Stimulated activated CD8-positive, alpha-beta memory T cell treated with anti-CD3 and anti-CD28 coated beads, Interleukin-12 subunit alpha, Interleukin-12 subunit beta, amount 100 ng/mL, for 24 hours (primary cell): ENCODE data around the gene PARP16.

Source experiments
- DNase-seq: peaks from one replicate; pipeline ENCODE4 v3.0.0-alpha.2; 2020; ENCODE audit errors: extremely low read depth

Gene PARP16, protein sequence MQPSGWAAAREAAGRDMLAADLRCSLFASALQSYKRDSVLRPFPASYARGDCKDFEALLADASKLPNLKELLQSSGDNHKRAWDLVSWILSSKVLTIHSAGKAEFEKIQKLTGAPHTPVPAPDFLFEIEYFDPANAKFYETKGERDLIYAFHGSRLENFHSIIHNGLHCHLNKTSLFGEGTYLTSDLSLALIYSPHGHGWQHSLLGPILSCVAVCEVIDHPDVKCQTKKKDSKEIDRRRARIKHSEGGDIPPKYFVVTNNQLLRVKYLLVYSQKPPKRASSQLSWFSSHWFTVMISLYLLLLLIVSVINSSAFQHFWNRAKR

DNA sequence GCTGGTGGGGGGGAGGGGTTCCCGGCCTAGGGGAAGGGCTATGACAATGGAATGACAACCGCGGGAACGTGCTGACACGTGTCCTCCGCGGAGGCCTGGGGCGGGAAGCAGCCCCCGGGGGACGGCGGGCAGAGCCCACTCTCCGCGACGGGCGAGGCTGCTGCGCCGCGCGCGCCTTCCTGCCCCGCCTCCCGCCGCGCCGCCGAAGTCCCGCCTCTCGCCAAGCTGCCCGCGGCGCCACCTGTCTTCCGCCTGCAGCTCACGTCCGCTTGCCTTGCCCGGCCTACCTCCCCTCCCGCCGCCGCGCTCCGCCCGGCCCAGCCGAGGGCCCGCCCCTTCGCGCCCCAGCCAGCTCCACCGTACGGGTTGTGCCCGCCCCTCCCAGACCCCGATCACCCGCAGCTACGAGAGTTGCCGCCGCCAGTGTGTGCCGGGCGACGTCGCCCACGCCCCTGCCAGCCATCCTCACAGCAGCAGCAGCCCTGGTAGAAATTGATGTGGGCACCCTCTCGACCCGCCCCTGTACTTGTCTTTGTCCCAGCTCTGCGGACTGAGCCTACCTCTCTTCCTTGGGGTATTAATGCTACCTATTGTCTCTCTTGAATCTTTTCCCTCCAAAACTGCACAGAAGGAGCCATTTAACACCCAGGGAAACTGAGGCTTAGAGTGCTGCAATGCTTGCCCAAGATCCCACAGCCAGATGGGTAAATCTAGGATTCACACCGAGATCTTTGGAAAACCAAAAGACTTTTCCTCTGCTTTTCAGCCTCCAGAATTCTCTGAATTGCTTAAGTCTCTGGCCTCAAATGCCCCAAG is at the start of gene PARP16:
Gene PARP16, minus strand, starts transcription at position 180 of the 816 bp plus-strand sequence. CDS start 457 bp downstream, outside the sequence.
- peak; percentile 87 for DNase-seq

DNA sequence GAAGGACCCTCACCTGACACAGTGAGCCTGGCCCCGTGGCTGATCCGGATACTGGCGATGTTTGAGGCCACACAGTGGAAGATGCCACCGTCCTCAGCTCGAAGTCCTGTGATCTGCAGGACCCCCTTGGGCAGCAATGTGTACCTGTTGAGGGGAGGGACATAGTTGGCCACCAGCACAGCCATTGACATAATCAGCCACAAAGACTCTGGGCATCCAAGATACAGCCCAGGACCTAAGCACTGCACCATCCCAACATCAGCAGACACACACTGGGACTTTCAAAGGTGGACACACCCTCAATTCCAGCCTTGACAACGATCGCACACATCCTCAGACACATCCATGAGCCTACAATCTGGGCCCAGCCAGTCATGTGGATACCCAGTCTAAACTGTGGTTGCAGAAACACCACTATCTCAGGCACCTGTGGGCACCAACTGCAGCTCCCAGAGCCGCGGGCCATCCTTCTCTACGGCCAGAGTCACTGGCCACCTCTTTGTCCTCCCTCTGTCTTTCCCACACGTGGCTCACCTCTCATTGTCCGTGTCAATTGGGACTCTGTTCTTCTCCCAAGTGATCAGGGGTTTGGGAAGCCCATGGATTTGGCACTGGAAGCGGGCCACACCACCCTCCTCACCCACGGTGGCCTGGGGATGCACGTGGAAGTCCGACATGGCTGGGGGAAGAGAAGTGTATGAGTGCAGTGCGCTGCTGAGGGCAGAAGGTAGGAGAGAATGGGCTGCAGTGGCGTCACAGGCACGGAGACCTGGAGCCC is 48.8 kb upstream of the PARP16 start:
- DNase-seq: no peak

DNA sequence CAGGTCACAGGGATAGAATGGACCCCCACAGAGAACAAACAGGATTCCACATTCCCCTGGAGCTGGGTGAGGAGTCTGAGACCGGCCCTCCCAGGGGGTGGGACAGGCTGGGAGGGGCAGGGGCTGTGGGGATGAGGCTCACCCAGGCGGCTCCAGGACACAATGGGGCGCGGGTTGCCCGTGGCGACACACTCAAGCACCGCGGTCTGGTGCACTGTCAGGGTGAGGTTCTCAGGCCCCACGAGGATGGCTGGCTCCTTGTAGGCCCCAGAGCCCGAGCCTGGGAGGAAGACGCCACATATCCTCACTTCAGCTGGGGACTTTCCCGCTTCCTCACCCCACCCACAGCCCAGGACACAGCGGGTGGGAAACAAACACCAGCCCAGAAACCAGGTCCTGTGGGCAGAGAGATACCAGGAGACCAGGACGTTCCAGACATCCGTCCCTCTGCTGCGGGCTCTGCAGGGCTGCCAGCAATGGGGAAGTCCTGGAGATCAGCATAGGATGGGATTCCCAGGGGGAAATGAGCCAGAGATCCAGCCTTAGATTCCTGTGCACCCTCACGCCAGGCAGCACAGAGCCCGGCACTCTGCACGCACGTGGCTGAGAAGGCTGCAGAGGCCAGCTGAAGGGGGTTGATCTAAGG is 48.0 kb upstream of the PARP16 start:
- DNase-seq: no peak

DNA sequence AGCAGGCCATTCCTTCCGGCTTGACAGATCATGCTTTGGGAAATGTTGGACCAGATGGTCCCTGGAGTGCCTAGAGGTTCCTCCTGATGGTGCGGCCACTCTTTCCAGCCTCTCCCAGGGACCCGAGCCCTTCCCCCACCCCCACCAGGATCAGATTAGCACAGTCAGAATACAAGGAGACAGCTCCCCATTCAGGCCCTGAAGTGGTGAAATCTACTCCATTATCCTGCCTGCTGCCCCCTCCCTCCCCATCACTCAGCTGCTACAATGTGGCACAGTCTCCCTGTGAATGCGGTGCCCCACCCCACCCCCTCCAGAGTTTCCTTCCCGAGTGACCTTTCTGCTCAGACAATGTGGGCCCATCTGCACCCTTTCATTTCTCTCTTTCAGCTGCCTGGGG is 47.2 kb upstream of the PARP16 start:
- DNase-seq: no peak

DNA sequence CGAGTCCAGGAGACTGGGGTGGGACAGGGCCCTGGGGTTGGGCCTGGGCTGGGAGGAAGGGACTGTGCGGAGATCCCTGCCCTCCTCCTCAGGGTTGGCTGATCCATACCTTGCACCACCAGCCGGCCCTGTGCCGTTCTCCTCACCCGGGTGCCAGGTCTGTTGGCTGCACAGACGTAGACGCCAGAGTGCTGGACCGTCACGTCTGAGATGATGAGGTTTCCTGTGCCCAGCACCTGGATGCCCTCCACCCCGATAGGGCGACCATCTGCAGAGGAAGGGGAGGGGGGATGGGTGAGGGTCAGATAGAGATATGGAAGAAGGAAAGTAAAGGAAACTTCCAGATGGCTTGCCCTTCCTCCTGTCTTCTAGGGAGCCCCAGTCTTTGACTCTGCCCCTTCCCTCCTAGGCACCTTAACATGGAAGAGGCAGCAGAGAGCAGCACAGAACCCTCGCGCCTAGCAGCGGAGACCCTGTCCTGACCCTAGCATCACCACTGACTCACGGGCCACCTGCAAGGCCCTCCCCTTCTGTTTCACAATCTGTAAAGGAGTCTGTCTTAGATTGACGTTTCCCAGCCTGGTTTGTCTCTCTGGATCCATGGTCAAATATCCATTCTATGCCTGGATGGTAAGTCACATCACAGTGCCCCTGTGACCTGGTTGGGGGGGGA is 46.6 kb upstream of the PARP16 start:
- DNase-seq: no peak

DNA sequence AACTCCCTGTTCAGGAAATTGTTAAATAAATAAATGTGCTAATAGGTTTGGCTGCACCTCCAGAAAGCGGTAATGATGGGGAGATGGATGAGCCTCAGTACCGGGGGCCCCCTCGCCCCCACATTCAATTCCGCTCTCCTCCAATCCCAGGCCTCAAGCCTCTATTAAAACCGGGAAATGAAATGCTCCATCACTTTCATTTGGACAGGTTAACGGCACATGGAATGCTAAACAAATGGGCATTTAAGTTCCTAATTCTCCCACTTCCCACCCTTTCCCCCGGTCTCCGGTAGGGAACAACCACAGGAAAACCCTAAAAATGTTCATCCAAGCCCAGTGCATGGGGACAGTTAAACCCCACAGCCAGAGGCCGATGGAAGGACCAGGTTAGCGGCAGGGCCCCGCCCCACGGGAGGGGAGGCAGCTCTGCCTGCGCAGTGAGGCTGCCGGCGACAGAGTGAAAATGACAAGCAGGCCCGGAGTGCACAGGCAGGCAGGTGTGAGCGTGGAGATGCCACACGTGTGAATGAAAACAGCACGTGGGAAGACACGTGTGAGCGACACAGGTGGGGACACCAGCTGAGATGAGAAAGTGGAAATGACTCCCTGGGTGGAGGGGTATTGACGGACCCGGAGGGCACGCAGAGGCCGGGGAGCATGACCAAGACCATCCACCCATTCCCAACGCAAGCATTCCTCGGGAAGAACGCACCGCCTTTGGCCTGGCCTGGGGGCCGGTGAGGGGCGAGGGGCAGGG is 45.9 kb upstream of the PARP16 start:
- DNase-seq: no peak

DNA sequence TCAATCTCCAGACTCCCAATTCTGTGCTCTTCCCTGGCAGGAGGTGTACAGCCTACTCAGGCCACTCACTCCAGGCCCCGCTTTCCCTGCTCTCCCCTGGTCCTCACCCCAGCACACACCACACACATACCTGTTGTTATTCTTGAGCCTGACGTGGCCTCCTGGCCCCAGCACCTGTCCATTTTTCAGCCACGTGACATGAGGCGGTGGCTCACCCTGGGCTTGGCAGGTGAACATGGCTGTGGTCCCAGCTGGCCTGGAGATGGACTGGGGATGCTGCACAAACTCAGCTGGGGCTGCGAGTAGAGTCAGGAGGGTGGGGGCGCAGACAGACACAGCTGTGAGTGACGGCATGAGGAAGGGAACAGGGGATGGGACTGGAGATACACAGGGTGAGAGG is 45.1 kb upstream of the PARP16 start:
- no peak for DNase-seq

DNA sequence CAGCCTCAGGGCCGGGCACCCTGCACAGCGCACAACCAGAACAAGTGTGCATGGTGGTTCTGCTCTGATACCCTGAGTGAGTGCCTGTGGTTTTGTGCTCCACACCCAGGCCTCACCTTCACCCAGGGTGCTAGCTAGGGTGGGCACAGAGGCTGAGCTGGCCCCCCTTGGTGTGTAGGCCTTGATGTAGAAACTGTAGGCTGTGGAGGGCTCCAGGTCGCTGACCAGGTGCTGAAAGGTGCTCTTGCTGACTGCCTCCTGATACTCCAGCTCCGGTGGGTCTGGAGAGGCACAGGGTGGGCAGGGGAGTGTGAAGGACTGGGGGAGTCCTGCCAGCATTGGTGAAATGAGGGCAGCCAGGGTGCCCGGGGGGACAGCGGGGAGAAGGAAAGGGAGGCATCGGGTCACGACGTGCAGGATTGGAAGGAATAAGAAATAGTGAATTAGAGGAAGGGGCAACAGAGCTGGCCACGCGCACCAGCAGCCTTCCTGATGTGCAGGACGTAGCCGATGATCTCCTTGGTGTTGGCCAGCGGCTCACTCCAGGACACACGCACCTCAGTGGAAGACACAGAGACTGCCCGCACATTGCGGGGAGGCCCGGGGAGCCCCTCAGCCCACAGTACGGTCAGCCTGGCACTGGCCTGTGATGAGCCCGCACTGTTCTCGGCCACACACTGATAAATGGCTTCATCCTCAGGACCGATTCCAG is 44.4 kb upstream of the PARP16 start:
- DNase-seq: no peak

DNA sequence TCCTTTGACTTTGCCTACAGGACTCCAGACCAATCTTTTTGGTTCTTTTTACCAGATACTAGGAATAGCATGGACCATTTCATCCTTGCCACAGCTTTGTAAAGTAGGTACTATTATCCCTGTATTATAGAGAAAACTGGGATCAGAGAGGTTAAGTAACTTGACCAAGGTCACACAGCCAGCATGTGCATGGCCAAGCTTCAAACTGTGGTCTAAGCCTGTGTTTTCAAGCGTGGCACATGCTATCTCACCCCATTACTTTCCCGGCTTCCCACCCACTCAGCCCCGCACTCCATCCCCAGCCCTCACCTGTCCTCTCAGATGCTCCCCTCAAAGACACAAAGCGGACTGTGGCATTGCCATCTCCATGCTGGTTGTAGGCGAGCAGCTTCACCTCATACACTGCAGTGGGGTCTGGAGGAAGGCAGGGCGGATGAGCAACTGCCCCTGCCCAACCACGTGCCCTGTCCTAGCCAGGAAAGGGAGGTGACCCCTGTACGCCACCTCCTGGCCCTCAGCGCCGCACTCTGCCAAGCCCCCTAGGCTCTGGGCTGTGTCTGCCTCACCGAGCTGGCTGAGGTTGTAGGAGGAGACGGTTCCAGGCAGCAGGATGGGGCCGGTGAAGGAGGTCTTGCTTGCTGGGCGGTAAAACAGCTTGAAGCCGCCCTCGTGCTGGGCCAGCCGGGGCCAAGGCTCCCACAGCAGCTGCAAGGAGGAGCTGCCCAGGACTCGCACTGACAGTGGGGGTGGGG is 43.5 kb upstream of the PARP16 start:
- DNase-seq: no peak

DNA sequence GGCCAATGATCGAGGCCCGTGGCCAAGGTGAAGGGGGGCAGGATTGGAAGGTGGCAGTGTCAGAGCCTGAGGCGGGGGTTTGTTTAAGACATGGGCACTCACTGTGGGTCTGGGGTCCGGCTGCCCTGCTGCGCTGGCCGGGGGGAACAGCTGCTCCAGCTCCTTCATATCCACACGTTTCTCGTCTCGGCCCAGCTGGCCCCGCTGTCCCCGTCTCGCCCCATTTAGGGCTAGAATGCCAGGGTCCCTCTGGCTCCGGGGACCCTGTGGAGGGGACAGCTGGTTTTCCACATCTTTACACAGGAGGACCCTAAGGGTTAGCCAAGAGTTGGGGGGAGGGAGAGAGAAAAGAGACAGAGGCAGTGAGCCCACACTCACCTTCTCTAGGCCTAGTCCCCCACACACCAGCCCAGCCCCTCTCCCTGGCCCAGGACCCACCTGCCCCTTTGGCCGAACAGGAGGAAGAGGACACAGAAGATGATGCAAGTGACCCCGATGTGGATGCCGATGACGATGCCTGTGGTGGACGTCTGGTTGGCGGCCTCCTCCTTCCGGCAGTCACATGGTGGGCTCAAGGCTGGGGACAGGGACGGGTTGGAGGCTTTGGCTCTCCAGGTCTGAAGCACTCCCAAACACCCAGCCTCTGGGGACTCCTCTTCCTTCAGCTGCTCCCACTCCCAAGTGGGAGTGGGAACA is 42.8 kb upstream of the PARP16 start:
- DNase-seq: no peak

DNA sequence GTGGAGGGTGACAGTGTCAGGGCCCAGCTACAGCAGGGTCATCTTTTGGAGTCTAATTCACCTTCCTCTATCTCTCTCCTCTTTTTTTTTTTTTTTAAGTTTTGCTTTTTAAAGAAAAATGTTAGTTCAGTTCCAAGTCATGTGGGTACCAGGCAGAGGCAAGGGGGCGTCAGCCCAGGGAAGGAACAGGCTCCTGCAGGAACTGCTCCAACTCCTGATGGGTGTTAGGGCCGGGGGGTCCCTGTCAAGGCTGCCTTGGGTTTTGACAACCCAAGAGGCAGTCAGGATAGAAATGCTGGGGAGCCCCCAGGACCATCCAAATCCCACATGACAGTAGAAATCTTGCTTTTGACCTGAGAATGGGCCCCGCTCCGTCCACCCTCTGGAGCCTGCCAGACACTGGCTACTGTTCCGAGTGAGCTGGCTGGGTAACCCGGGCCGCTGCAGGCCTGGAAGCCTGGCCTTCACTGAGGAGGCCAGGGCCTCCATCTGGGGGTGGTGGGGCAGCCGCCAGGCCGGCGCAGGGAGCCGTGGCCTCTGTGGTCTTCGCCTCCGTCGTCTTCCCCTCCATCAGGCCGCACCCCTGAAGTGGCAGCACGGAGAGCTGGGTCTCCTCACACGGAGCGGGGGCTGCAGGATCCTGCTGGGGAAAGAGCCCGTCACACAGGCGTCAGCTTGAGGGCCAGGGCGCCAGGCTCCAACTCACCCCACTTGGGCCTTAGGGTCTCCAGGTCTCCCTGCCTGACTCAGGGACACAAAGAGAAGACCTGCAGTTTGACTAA is 42.0 kb upstream of the PARP16 start:
- no peak for DNase-seq

DNA sequence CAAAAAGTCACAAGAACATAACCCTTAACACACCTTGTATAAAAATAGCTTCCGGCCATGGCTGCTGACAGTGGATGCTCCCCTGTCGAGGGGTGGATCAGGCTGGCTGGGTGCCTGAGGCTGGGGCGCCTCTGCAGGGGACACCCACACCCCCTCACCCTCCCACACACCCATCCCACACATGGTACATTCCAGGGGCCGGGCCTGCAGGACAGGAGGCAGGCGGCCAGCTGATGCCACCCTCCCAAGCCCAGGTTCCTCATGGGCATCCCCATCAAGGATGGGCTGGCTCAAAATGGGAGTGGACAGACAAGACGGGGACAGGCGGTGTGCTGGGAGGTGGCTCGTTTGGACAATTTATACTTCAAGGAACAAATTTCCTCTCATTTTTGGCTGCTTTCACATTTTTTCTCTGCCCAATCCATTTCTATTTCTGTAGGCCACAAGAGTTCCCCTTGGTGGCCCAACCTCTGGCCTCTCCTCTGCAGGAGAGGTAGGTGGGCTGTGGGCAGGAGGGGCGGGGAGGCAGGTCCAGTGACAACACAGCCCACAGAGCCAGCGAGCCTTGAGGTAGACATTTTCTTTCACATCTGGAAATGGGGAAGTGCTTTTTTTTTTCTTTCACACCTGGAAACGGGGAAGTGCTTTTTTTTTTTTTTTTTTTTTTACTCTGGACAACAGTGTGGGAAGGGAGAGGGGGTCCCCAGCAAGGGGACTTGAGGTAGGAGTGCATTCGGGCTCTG is 41.1 kb upstream of the PARP16 start:
- DNase-seq: no peak

DNA sequence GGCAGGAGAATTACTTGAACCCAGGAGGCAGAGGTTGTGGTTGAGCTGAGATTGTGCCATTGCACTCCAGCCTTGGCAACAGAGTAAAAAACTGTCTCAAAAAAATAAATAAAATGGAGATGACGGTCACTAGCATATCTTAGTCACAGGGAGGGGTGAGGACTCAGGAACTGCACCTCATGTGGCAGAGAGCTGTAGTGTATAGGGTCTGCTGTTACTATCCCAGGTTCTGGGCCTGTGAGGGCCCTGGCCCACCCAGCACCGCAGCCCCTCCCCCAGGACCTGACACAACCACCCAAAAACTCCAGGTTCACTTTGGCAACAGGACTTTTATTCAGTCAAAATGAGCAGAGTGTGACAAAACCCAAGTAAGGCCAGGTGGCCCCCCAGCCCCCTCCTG is 40.1 kb upstream of the PARP16 start:
- DNase-seq: no peak

DNA sequence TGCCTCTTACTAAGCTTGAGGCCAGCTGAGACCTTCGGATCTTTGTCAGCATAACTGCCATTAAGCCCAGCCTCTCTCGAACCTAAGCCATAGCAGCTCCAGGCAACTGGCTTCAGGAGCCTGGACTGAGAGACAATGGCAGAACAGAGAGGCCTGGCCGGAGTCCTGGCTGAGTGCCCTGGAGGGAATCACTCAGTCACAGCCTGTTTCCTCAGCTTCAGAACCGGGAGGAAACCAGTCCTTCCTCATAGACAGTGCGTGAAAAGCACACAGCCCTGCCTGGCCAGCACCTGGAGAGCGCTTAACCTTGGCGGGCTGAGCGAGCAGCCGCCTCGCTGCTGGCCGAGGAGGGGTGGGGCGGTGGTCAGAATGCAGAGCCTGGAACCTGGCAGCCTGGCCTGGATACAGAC is 39.4 kb upstream of the PARP16 start:
- no peak for DNase-seq

DNA sequence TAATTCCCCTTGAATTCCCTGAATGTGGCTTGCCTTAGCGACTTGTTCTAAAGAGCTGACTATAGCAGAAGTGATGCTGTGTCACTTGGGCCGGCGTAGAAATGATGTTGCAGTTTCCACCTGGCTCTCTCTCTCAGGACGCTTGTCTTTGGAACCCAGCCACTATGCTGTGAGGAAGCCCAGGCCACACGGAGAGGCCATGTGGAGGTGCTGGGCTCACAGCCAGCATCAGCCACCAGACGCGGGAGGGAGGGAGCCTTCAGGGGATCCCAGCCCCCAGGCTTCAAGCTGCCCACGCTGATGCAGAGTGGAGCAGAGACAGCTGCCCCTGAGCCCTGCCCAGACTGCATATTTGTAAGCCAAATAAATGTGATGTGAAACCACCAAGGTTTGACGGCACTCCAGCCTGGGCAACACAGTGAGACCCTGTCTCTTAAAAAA is 36.4 kb upstream of the PARP16 start:
- DNase-seq: no peak

DNA sequence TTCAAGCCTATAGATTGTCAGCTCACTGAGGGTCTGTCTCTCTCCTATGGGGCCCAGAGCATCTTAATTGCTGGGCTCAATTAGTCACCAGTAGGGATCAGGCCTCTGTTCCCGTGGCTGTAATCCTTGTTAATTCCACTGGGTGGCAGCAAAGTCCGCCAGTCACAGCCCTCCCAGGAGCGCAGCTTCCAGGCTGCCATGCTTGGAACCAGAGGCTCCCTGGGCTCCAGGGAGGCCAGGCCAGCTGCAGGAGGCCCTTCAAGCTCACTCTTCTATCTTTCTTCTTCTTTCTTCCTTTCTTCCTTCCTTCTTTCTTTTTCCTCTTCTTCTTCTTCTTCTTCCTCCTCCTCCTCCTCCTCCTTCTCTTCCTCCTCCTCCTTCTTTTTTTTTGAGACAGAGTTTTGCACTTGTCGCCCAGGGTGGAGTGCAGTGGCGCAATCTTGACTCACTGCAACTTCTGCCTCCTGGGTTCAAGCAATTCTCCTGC is 32.2 kb upstream of the PARP16 start:
- DNase-seq: no peak

DNA sequence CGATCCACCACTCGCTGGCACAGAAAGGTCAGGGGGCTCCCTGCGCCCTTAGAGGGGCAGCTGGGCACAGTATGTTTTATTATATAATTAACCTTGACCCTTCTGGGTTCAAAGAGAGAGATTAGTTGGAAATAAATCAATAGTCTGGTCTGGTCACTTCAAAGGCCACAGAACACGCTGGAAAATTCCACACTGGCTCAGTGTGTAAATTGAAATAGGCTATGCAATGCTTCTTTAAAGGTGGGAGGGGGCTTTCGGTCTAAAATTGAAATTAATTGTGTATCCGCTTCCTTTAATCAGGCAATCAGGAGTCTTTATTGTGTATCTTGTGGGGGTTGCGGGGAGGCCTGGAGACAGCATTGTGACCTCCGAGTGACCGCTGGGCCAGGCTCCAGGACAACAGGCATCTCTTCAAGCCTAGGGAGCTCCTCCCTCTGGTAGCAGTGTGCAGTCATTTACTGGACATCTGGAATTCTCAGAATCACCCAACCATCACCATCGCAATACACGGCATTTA is 25.8 kb upstream of the PARP16 start:
- no peak for DNase-seq
